HG02571 (cell line): ENCODE results near the gene SGPL1.

Experiments
- ATAC-seq: cut with Tn5 transposase; IDR thresholded peaks from one replicate; pipeline ENCODE4 v1.9.1; 2021; ENCODE audit warnings: mild to moderate bottlenecking, moderate library complexity; ENCODE audit not compliant: unreplicated experiment

SGPL1 gene

DNA sequence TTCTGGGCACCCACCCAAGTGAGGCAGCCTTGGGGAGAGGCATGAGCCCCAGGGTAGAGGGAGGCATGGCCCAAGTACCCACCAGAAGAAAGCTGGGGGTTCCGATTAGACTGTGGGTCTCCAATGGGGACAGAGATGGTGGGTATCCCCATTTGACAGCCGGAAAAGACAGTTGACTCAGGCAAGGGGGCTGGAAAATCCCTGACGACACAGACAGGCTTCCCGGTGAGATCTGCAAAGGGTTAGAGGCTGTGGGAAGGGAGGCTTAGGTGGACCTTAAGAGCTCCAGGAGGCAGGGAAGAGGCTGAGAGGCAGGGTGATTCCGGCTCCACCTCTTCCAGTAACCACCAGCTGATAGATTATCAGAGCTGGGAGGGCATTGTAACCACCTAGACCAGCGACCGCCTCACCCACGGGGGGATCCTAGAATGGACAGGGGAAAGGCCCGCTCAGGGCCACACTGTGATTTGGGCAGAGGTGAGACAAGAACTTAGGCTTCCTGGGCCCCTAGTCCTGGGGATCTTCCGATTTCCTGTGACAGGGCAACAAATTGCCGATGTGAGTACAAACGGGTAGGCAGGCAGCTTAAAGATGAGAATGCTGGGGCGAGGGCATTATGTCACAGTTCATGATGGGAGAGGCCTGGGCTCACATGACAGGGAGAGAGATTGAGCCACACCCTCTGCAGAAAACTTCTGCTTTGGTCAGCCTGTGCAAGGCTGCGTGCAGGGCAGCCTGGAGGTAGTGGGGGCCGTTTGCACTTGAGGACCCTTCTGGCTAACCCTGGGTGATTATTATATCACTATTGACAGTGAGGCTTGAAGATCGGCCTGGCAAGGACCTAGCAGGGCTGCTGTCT, 36.0 kb upstream of the SGPL1 start:
- ATAC-seq, result no peak

GRCh38 chr10:70780370-70780760, 35.4 kb upstream of the SGPL1 start:
- no peak for ATAC-seq

- ATAC-seq, result no peak
Observed at GRCh38 chr10:70780772-70781171, 35.0 kb upstream of the SGPL1 start.

GRCh38 chr10:70781461-70782051, 34.2 kb upstream of the SGPL1 start:
- ATAC-seq, result no peak

- ATAC-seq, result no peak
Observed at GRCh38 chr10:70782086-70782745, 33.5 kb upstream of the SGPL1 start.

GRCh38 chr10:70782746-70783680, 32.7 kb upstream of the SGPL1 start:
- ATAC-seq, result no peak

- ATAC-seq, result no peak
Observed at GRCh38 chr10:70784016-70784415, 31.7 kb upstream of the SGPL1 start.

DNA sequence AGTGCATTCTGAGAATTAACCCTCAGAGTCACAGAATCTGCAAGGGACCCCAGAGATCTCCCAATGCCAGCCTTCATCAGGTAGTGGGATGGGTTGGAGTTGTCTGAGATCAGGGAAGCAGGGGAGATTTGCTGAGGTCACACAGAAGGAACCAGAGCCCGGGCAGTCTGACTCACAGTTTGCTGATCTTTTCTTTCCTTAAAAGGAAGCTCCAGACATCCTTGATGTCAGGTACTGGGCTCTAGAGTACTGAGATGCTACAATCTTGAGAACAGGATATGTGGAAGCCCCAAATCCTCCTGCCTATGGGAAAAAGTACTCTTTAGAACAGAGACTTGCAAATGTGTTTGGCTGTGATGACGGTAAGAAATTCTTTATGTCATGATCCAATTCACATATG, 31.3 kb upstream of the SGPL1 start:
- ATAC-seq, result no peak

GRCh38 chr10:70785190-70785589, 30.6 kb upstream of the SGPL1 start, which contains the start of gene TBATA:
Gene TBATA (minus strand): TSS chr10:70785377. CDS start chr10:70783379, 1,998 bp downstream.
- no peak for ATAC-seq

DNA sequence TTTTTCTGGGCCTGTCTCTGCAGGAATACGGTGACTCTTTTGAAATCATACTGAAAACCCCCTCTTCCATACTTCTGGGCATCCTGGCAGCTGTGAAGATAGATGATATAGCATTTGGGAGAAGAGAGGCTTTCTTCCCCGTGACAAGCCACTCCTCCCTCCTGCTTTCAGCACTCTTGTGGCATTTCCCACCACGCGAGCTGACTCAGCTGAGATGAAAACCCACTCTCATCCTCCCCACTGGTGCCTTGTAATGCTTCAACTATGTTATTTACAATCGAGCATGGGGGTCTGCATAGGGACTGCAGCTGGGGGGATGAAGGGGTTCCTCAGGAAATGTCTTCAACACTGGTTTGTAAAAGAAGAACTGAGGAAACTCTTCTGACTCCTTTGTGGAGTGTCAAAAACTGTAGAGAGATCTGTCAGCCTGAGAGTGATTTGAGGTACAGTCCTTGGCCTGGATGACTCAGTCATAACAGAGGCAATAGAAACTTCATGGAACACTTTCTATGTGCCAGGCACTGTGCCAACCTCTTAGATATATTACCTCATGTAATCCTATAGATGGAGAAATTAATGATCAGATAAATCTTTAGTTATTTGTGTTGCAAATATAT, 28.8 kb upstream of the SGPL1 start:
- ATAC-seq, result no peak

DNA sequence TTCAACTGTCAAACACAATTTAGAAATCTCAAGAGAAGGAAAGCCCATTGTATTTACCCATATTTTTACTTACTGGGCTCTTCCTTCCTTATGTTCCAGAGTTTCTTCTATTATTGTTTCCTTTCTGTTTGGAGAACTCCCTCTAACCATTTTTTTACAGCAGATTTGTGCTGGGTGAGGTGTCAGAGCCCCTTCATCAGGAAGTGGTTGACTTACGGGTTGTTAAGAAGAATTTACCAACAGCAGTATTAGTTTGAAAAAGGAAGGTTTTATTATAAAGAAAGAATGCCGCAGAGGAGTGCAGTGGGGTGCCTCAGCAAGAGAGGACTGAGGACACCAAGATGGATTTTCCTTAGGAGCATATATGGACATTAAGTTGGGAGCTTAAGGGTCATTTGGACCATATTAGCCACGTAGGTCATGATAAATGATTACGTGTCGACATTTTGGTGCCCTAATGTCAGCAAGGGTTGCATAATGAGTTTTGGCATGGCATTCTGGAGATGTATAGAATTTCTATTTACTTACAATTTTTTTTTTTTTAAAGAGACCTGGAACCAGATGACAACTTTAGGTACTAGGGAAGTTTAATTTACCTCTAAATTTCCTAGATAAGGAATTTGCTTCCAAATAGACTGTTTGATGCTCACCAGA, 24.2 kb upstream of the SGPL1 start:
- no peak for ATAC-seq

DNA sequence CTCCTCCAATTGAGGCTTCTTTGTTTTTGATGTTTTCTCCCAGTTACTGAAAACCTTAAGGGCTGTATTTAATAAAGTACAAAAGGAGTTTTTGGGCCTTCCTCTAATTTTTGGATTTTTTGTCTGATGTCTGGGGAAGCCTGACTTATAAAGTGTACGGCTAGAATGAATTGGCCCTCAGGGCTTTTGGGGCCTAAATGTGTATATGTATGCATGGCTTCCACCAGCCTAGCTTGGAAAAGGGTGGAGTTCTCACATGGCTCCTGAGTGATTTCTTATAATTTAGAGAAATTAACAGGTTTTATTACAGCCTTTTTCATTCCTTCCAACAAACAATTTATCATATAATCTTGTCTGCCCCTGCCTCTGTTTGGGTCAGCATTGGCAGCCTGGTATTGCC, 20.1 kb upstream of the SGPL1 start:
- ATAC-seq, result no peak

GRCh38 chr10:70797840-70798239, 17.9 kb upstream of the SGPL1 start:
- ATAC-seq, result no peak

- ATAC-seq, result no peak
Observed at GRCh38 chr10:70799124-70799523, 16.6 kb upstream of the SGPL1 start.

- no peak for ATAC-seq
Observed at GRCh38 chr10:70801854-70802253, 13.9 kb upstream of the SGPL1 start.

- ATAC-seq, result no peak
Observed at GRCh38 chr10:70803775-70804420, 11.8 kb upstream of the SGPL1 start.

DNA sequence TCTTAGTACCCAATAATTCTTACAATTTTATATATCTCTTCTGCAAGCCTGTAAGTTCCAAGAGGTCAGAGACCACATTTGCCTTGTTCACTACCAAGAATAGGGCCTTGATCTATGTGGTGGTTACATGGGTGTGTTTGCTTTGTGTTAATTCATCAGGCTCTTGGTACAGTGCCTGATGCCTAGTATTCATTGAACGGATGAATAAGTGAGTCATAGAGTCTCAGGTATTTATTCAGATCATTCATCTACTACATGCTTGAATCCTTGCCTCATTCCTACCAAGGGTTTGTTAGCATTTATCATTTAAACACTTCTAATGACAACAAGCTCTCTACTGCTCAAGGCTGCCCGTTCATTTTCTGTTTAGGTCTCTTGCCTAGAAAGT, 11.3 kb upstream of the SGPL1 start:
- ATAC-seq, result no peak

DNA sequence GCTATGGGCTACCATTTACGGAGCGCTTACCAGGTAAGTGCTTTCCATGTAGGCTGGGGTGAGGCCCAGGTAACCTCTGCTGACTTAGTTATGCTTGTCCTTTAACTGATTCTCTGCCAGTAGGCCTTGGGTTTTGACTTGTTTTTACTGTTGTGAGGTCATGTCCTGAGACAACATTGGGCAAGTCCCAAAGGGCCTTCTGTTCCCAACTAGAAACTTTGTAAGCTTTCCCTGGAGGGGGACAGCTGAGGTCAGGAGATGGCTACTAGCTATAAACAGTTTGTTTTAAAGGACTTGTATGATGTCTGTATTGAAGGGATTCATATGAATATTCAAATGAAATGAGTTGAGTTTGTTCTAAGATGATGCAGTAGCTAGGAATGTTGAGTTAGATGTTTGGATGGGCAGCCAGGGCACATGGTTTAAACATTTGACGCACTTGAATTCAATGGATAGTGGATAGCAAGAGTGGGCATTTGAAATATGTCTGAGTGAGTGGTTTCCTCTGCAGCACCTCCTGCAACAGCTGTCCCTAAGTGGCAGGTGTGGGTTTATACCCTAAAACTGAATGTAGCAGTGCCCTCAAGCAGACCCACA, 10.0 kb upstream of the SGPL1 start:
- ATAC-seq, result no peak

- ATAC-seq, result no peak
Observed at GRCh38 chr10:70806841-70807240, 8.9 kb upstream of the SGPL1 start.
